Right cardiac atrium (tissue), 5 donors: ENCODE data around the gene RPL10. TPM values are rescaled to one million over a fixed set of nuclear protein-coding genes. Genes with fewer than 3 reads are reported as not detected.

ENCODE experiments used
- ATAC-seq, 2 donors: fragments of 200-7000 bp; cut with Tn5 transposase; one replicate each; pipeline versions ENCODE4 v1.8.0 to v1.9.1; 2020; ENCODE audit warnings: moderate library complexity in 2 of 2, mild to moderate bottlenecking in 1 of 2
- DNase-seq, 3 donors: peaks; one replicate each; pipeline ENCODE4 v3.0.0-alpha.2; 2020
- H3K27ac ChIP-seq: one replicate; pipeline ENCODE4 v1.5.1; 2013; ENCODE audit warnings: mild to moderate bottlenecking, low read length, control low read depth, moderate library complexity
- H3K27me3 ChIP-seq: one replicate; pipeline ENCODE4 v1.6.1; 2013; ENCODE audit not compliant: control insufficient read depth, insufficient read depth
- H3K4me1 ChIP-seq: one replicate; pipeline ENCODE4 v1.6.1; 2013; ENCODE audit warnings: low read length; ENCODE audit not compliant: control insufficient read depth, insufficient read depth
- H3K4me3 ChIP-seq: one replicate; pipeline ENCODE4 v1.5.1; 2013; ENCODE audit warnings: low read length, control low read depth
- H3K9me3 ChIP-seq: one replicate; pipeline ENCODE4 v1.6.1; 2013; ENCODE audit warnings: low read length; ENCODE audit not compliant: control insufficient read depth
- WGBS: extraction: QIAGEN DNeasy Blood & Tissue Kit; methylation state at CpG from one replicate; pipeline ENCODE4 v1.1.7; 2013; 5-methylcytosine and 5-hydroxymethylcytosine counted together
- intact Hi-C, 4 donors: fragments of 100-400 bp; cut with DNase I; formaldehyde crosslinking; loops; one replicate each; pipeline versions ENCODE4 v1.11.0 to v1.14.0; 2022 to 2023
- polyA plus RNA-seq: library from polyadenylated mRNA; stranded (reverse); fragments of 200-250 nt; gene quantifications from one replicate; pipeline ENCODE4 v1.2.3, GENCODE V29; 2013
- total RNA-seq, 4 donors: library from RNA; stranded (reverse); fragmentation: NEBNext Ultra II Directional; extraction: Animal tissue kit (Norgen Biotek cat#: 25700); gene quantifications; one replicate each; pipeline ENCODE4 v1.2.1, GENCODE V29; 2021
- donor health status: healthy with polysubstance abuse.
- donor health status: DM: no; HTN: yes; CAD: no.
- donor health status: DM: no; HTN: no; CAD: no.
- donor health status: DM: no; HTN: yes; CAD: no; lungs with severe emphysema.
- donor health status: DM: yes; HTN: yes; CAD: no.

The RPL10 gene
- total and polyA plus RNA-seq, 5 donors = 2,034 to 2,857 (median 2,319) TPM

GRCh38 chrX:154435171-154435733 is 37.1 kb downstream of the RPL10 start:
- H3K27me3 ChIP-seq = no peaks in the 10 kb centered on the region
- ATAC-seq = no peak
- H3K9me3 ChIP-seq = no peaks in the 10 kb centered on the region
- H3K4me3 ChIP-seq = no peak overlapping the region
- intact Hi-C loops = no loop called here
- DNase-seq = no peak
- H3K27ac ChIP-seq = no peak overlapping the region
- WGBS = 92% methylated on average over 19 of the region's 19 CpGs
- peaks cover 1% of the 10 kb centered on the region for H3K4me1 ChIP-seq

- ATAC-seq = peak; percentile 34 to 40
- H3K27me3 ChIP-seq = no peaks in the 10 kb centered on the region
- intact Hi-C loops = no loop called here
These were observed 38.3 kb downstream of the RPL10 start for GRCh38 chrX:154436374-154436982.

GRCh38 chrX:154436983-154437752 is 39.0 kb downstream of the RPL10 start, which contains the start of gene GDI1:
TSS of gene GDI1 (plus strand) at chrX:154437154. CDS start at chrX:154437255, 101 bp downstream.
- DNase-seq (peak; percentile 72 to 87 (median 85)), ATAC-seq (peak; percentile 60 to 70)
- WGBS = under 1% methylated on average over 83 of the region's 93 CpGs
- Histone ChIP-seq H3K9me3 (no peaks in the 10 kb centered on the region), H3K27ac (peak within 1 kb of the TSS; percentile 79), H3K27me3 (no peaks in the 10 kb centered on the region), H3K4me1 (peaks cover 1% of the 10 kb centered on the region), H3K4me3 (peak within 1 kb of the TSS; percentile 79)
- intact Hi-C loops = no loop called here

More at GRCh38 chrX:154436374-154436982, 38.3 kb downstream of the RPL10 start:
- 5% methylated on average over 58 of the region's 78 CpGs for WGBS
- Histone ChIP-seq H3K9me3 (no peaks in the 10 kb centered on the region), H3K27ac (peak overlapping the region; percentile 79), H3K4me3 (peak overlapping the region; percentile 79), H3K4me1 (peaks cover 1% of the 10 kb centered on the region)
- peak; percentile 45 to 78 (median 76) for DNase-seq

GRCh38 chrX:154437971-154438893 is 40.1 kb downstream of the RPL10 start:
- H3K27ac ChIP-seq = no peak overlapping the region
- H3K4me1 ChIP-seq = peaks cover 1% of the 10 kb centered on the region
- H3K27me3 ChIP-seq = no peaks in the 10 kb centered on the region
- DNase-seq = no peak
- ATAC-seq = no peak
- H3K4me3 ChIP-seq = peak overlapping the region; percentile 79
- intact Hi-C loops = no loop called here
- no peaks in the 10 kb centered on the region for H3K9me3 ChIP-seq
- WGBS = 26% methylated on average over 28 of the region's 28 CpGs

GRCh38 chrX:154439841-154440240 is 41.7 kb downstream of the RPL10 start:
- DNase-seq = no peak
- peaks cover 3% of the 10 kb centered on the region for H3K4me1 ChIP-seq
- H3K27ac ChIP-seq = no peak overlapping the region
- no peaks in the 10 kb centered on the region for H3K27me3 ChIP-seq
- intact Hi-C loops = no loop called here
- WGBS = 84% methylated on average over 18 of the region's 18 CpGs
- H3K4me3 ChIP-seq = no peak overlapping the region
- ATAC-seq = no peak
- H3K9me3 ChIP-seq = no peaks in the 10 kb centered on the region

- Histone ChIP-seq H3K4me1 (peaks cover 9% of the 10 kb centered on the region), H3K27ac (no peak overlapping the region), H3K27me3 (no peaks in the 10 kb centered on the region), H3K9me3 (no peaks in the 10 kb centered on the region), H3K4me3 (no peak overlapping the region)
- DNase-seq (no peak), ATAC-seq (no peak)
- intact Hi-C loops = no loop called here
- 81% methylated on average over 17 of the region's 17 CpGs for WGBS
These were observed 42.6 kb downstream of the RPL10 start for GRCh38 chrX:154440623-154441357.

GRCh38 chrX:154441564-154441963 is 43.4 kb downstream of the RPL10 start:
- intact Hi-C loops = no loop called here
- peaks cover 9% of the 10 kb centered on the region for H3K4me1 ChIP-seq

GRCh38 chrX:154441984-154442707 is 44.0 kb downstream of the RPL10 start:
- DNase-seq = no peak
- H3K4me1 ChIP-seq = peaks cover 9% of the 10 kb centered on the region
- no peak overlapping the region for H3K4me3 ChIP-seq
- no peak for ATAC-seq
- WGBS = 85% methylated on average over 21 of the region's 21 CpGs
- H3K27me3 ChIP-seq = no peaks in the 10 kb centered on the region
- intact Hi-C loops = no loop called here
- H3K9me3 ChIP-seq = no peaks in the 10 kb centered on the region
- no peak overlapping the region for H3K27ac ChIP-seq

More at GRCh38 chrX:154441564-154441963, 43.4 kb downstream of the RPL10 start:
- ATAC-seq (no peak), DNase-seq (no peak)
- Histone ChIP-seq H3K4me3 (no peak overlapping the region), H3K27me3 (no peaks in the 10 kb centered on the region), H3K9me3 (no peaks in the 10 kb centered on the region), H3K27ac (no peak overlapping the region)
- WGBS = 85% methylated on average over 11 of the region's 11 CpGs

- Histone ChIP-seq H3K27ac (peak overlapping the region; percentile 95), H3K27me3 (no peaks in the 10 kb centered on the region), H3K4me3 (peak overlapping the region; percentile 60), H3K9me3 (no peaks in the 10 kb centered on the region), H3K4me1 (peaks cover 7% of the 10 kb centered on the region)
- ATAC-seq (peak; percentile 4 to 27), DNase-seq (no peak)
- intact Hi-C loops = no loop called here
- 6% methylated on average over 10 of the region's 10 CpGs for WGBS
These were observed 45.3 kb downstream of the RPL10 start for GRCh38 chrX:154443479-154443910.
